H9 (cell line): Measurements from ENCODE around the gene TMA7B. TPM values are rescaled to one million over a fixed set of nuclear protein-coding genes. Genes with fewer than 3 reads are reported as not detected.

ENCODE experiments used
- DNase-seq: peaks from one replicate; pipeline ENCODE4 v3.0.0-alpha.2; 2017
- H2AFZ ChIP-seq: one replicate; pipeline ENCODE4 v1.6.1; 2013; ENCODE audit warnings: mild to moderate bottlenecking, low read length, control low read depth, moderate library complexity
- H2AK5ac ChIP-seq: 2 replicates; pipeline ENCODE4 v1.6.1; 2013; ENCODE audit warnings: low read length, control low read depth, mixed read lengths; ENCODE audit not compliant: insufficient read length
- H2BK120ac ChIP-seq: one replicate; pipeline ENCODE4 v1.6.1; 2013; ENCODE audit warnings: low read depth, mild to moderate bottlenecking, low read length, control low read depth, inconsistent platforms; ENCODE audit not compliant: poor library complexity, severe bottlenecking
- H2BK12ac ChIP-seq: 2 replicates; pipeline ENCODE4 v1.6.1; 2013; ENCODE audit warnings: low read length, control low read depth, mixed read lengths, low read depth; ENCODE audit not compliant: insufficient read length
- H2BK15ac ChIP-seq: 2 replicates; pipeline ENCODE4 v1.6.1; 2013; ENCODE audit warnings: low read depth, low read length, control low read depth
- H2BK20ac ChIP-seq: one replicate; pipeline ENCODE4 v1.6.1; 2013; ENCODE audit warnings: low read depth, mild to moderate bottlenecking, low read length, control low read depth, inconsistent platforms; ENCODE audit not compliant: poor library complexity, severe bottlenecking
- H2BK5ac ChIP-seq: 2 replicates; pipeline ENCODE4 v1.6.1; 2013; ENCODE audit warnings: low read length, control low read depth, mixed read lengths; ENCODE audit not compliant: insufficient read length
- H3K14ac ChIP-seq: 2 replicates; pipeline ENCODE4 v1.6.1; 2013; ENCODE audit warnings: low read length, control low read depth; ENCODE audit not compliant: insufficient read depth
- H3K18ac ChIP-seq: 2 replicates; pipeline ENCODE4 v1.6.1; 2013; ENCODE audit warnings: low read depth, mild to moderate bottlenecking, mixed read lengths, low read length, control low read depth; ENCODE audit not compliant: insufficient read length
- H3K23ac ChIP-seq: 2 replicates; pipeline ENCODE4 v1.6.1; 2013; ENCODE audit warnings: low read length, control low read depth, mixed read lengths, low read depth; ENCODE audit not compliant: insufficient read length
- H3K23me2 ChIP-seq: 2 replicates; pipeline ENCODE4 v1.6.1; 2013; ENCODE audit warnings: low read depth, mild to moderate bottlenecking, mixed read lengths, low read length, control low read depth; ENCODE audit not compliant: insufficient read length, poor library complexity, severe bottlenecking
- H3K27ac ChIP-seq: 2 replicates; pipeline ENCODE4 v1.5.1; 2013; ENCODE audit warnings: low read length, control low read depth, mixed read lengths, low read depth; ENCODE audit not compliant: insufficient read length
- H3K27me3 ChIP-seq: 2 replicates; pipeline ENCODE4 v1.6.1; 2013; ENCODE audit warnings: low read length, control low read depth, inconsistent platforms; ENCODE audit not compliant: insufficient read depth
- H3K4ac ChIP-seq: 2 replicates; pipeline ENCODE4 v1.6.1; 2013; ENCODE audit warnings: low read depth, mild to moderate bottlenecking, control low read depth, inconsistent platforms, low read length, moderate library complexity
- H3K4me1 ChIP-seq: 2 replicates; pipeline ENCODE4 v1.6.1; 2013; ENCODE audit warnings: low read length, control low read depth, inconsistent platforms; ENCODE audit not compliant: insufficient read depth
- H3K4me2 ChIP-seq: 2 replicates; pipeline ENCODE4 v1.6.1; 2013; ENCODE audit warnings: low read length, control low read depth, mixed read lengths; ENCODE audit not compliant: insufficient read length, insufficient read depth
- H3K56ac ChIP-seq: 2 replicates; pipeline ENCODE4 v1.6.1; 2013; ENCODE audit warnings: low read depth, mild to moderate bottlenecking, mixed read lengths, low read length, control low read depth; ENCODE audit not compliant: insufficient read length
- H3K79me1 ChIP-seq: 2 replicates; pipeline ENCODE4 v1.6.1; 2013; ENCODE audit warnings: low read depth, mild to moderate bottlenecking, moderate library complexity, low read length, control low read depth, inconsistent platforms; ENCODE audit not compliant: insufficient read depth, poor library complexity, severe bottlenecking
- H3K79me2 ChIP-seq: 2 replicates; pipeline ENCODE4 v1.6.1; 2013; ENCODE audit warnings: low read length, control low read depth, inconsistent platforms; ENCODE audit not compliant: insufficient read depth
- H3K9ac ChIP-seq: 2 replicates; pipeline ENCODE4 v1.6.1; 2013; ENCODE audit warnings: low read length, control low read depth, mixed read lengths; ENCODE audit not compliant: insufficient read length; ENCODE audit errors: extremely low read depth
- H3K9me3 ChIP-seq: one replicate; pipeline ENCODE4 v1.6.1; 2013; ENCODE audit warnings: low read depth, low read length, inconsistent platforms; ENCODE audit not compliant: control insufficient read depth
- H3T11ph ChIP-seq: one replicate; pipeline ENCODE4 v1.6.1; 2013; ENCODE audit warnings: mild to moderate bottlenecking, low read length, control low read depth, inconsistent platforms
- H4K20me1 ChIP-seq: one replicate; pipeline ENCODE4 v1.6.1; 2013; ENCODE audit not compliant: control insufficient read depth, insufficient read length, insufficient read depth
- H4K5ac ChIP-seq: 2 replicates; pipeline ENCODE4 v1.6.1; 2013; ENCODE audit warnings: low read depth, mild to moderate bottlenecking, mixed read lengths, low read length, control low read depth; ENCODE audit not compliant: insufficient read length
- H4K8ac ChIP-seq: replicated peaks from 2 replicates; pipeline ENCODE4 v1.6.1; 2013; ENCODE audit warnings: low read length, control low read depth, mixed read lengths, low read depth; ENCODE audit not compliant: insufficient read length
- H4K91ac ChIP-seq: 2 replicates; pipeline ENCODE4 v1.6.1; 2013; ENCODE audit warnings: low read depth, mild to moderate bottlenecking, moderate library complexity, mixed read lengths, low read length, control low read depth; ENCODE audit not compliant: insufficient read length
- H3K27ac Mint-ChIP-seq, 3 experiments: 2 replicates in 2 of 3; 3 replicates in 1 of 3; pipeline ENCODE4 v1.8.0; 2020 to 2021; ENCODE audit warnings: mixed read lengths in 3 of 3, mild to moderate bottlenecking in 1 of 3, moderate library complexity in 1 of 3
- H3K27me3 Mint-ChIP-seq: 2 replicates; pipeline ENCODE4 v1.8.0; 2021; ENCODE audit warnings: low read depth, mild to moderate bottlenecking, moderate library complexity, mixed read lengths
- H3K36me3 Mint-ChIP-seq, 3 experiments: 2 replicates in 2 of 3; 3 replicates in 1 of 3; pipeline ENCODE4 v1.8.0; 2020 to 2021; ENCODE audit warnings: low read depth in 3 of 3, mixed read lengths in 3 of 3; ENCODE audit not compliant: insufficient read depth in 1 of 3
- H3K4me1 Mint-ChIP-seq, 2 experiments: 2 replicates each; pipeline ENCODE4 v1.8.0; 2020; ENCODE audit warnings: mixed read lengths in 2 of 2
- H3K4me3 Mint-ChIP-seq, 2 experiments: 2 replicates in 1 of 2; 3 replicates in 1 of 2; pipeline ENCODE4 v1.8.0; 2020 to 2021; ENCODE audit warnings: mild to moderate bottlenecking in 2 of 2, mixed read lengths in 2 of 2, moderate library complexity in 1 of 2
- H3K9me3 Mint-ChIP-seq, 2 experiments: 2 replicates in 1 of 2; 3 replicates in 1 of 2; pipeline ENCODE4 v1.8.0; 2020; ENCODE audit warnings: mild to moderate bottlenecking in 2 of 2, mixed read lengths in 2 of 2, moderate library complexity in 1 of 2
- whole genome bisulfite sequencing: extraction: QIAGEN DNeasy Blood & Tissue Kit; methylation state at CpG from one replicate; pipeline ENCODE4 v1.1.7; 2013; ENCODE audit warnings: missing lambda C conversion rate, low lambda C conversion rate, mixed read lengths; ENCODE audit not compliant: insufficient read length; ENCODE audit errors: extremely low coverage; 5-methylcytosine and 5-hydroxymethylcytosine counted together
- total RNA-seq: library from RNA; stranded (reverse); gene quantifications from 2 replicates; pipeline ENCODE4 v1.2.1, GENCODE V29; 2021
- TF ChIP-seq, protein P1 (sequence below): fragments of 200-600 bp; sonication (generic); conservative IDR thresholded peaks from 3 replicates; pipeline ENCODE4 v1.8.0; 2021; ENCODE audit warnings: antibody characterized with exemption, mild to moderate bottlenecking

Gene TMA7B
- total RNA-seq, 1 experiment from 2014 or later, result not detected

DNA sequence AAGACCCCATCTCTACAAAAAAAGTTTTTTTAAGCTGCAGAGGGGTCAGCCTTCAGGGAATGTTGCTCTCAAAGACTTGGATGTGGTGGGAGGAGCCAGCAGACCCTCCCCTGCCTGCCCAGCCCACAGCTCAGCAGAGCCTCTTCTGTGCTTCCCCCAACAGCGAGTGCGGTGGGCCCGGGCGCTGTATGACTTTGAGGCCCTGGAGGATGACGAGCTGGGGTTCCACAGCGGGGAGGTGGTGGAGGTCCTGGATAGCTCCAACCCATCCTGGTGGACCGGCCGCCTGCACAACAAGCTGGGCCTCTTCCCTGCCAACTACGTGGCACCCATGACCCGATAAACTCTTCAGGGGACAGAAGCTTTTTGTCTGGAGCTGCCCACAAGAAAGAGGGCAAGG, 10.5 kb downstream of the TMA7B start:
- no CpG with 5 or more reads among the region's 10 CpGs for WGBS

More for the DNA sequence above, 10.5 kb downstream of the TMA7B start:
- no peak overlapping the region for H3K56ac ChIP-seq
- H3T11ph ChIP-seq, result no peak overlapping the region
- H3K27me3 ChIP-seq, result no peaks in the 10 kb centered on the region
- no peaks in the 10 kb centered on the region for H3K36me3 Mint-ChIP-seq
- H3K4me1 ChIP-seq, result no peaks in the 10 kb centered on the region
- H4K8ac ChIP-seq, result no peak overlapping the region
- no peak overlapping the region for H2BK15ac ChIP-seq
- no peak overlapping the region for H2BK5ac ChIP-seq
- no peaks in the 10 kb centered on the region for H3K79me1 ChIP-seq
- no peaks in the 10 kb centered on the region for H4K20me1 ChIP-seq
- H3K9me3 Mint-ChIP-seq, result no peaks in the 10 kb centered on the region
- TF ChIP-seq, protein P1, sequence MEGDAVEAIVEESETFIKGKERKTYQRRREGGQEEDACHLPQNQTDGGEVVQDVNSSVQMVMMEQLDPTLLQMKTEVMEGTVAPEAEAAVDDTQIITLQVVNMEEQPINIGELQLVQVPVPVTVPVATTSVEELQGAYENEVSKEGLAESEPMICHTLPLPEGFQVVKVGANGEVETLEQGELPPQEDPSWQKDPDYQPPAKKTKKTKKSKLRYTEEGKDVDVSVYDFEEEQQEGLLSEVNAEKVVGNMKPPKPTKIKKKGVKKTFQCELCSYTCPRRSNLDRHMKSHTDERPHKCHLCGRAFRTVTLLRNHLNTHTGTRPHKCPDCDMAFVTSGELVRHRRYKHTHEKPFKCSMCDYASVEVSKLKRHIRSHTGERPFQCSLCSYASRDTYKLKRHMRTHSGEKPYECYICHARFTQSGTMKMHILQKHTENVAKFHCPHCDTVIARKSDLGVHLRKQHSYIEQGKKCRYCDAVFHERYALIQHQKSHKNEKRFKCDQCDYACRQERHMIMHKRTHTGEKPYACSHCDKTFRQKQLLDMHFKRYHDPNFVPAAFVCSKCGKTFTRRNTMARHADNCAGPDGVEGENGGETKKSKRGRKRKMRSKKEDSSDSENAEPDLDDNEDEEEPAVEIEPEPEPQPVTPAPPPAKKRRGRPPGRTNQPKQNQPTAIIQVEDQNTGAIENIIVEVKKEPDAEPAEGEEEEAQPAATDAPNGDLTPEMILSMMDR, result no peak
- H3K4ac ChIP-seq, result no peak overlapping the region
- no peak overlapping the region for H4K91ac ChIP-seq
- H3K4me2 ChIP-seq, result no peak overlapping the region
- peaks cover 16 to 25% of the 10 kb centered on the region in 2 experiments for H3K4me1 Mint-ChIP-seq
- H3K9ac ChIP-seq, result no peak overlapping the region
- no peak for DNase-seq
- H3K27ac ChIP-seq, result no peak overlapping the region
- H3K9me3 ChIP-seq, result no peaks in the 10 kb centered on the region
- no peak overlapping the region for H3K4me3 Mint-ChIP-seq
- no peak overlapping the region for H3K23ac ChIP-seq
- no peak overlapping the region for H2AK5ac ChIP-seq
- peaks cover 34% of the 10 kb centered on the region for H3K27me3 Mint-ChIP-seq
- H2BK20ac ChIP-seq, result no peak overlapping the region
- no peak overlapping the region for H2BK120ac ChIP-seq
- H4K5ac ChIP-seq, result no peak overlapping the region
- no peaks in the 10 kb centered on the region for H3K79me2 ChIP-seq
- no peak overlapping the region for H3K27ac Mint-ChIP-seq
- no peak overlapping the region for H3K14ac ChIP-seq
- no peak overlapping the region for H2BK12ac ChIP-seq
- no peaks in the 10 kb centered on the region for H3K23me2 ChIP-seq
- H3K18ac ChIP-seq, result no peak overlapping the region
- H2AFZ ChIP-seq, result no peak overlapping the region
